ENCODE measurements around the gene KREMEN1. TPM values are rescaled to one million over a fixed set of nuclear protein-coding genes. Genes with fewer than 3 reads are reported as not detected.

KREMEN1 gene
- total and polyA plus RNA-seq, 2 experiments from 2014 or later, result 1.8 to 3.8 TPM

DNA sequence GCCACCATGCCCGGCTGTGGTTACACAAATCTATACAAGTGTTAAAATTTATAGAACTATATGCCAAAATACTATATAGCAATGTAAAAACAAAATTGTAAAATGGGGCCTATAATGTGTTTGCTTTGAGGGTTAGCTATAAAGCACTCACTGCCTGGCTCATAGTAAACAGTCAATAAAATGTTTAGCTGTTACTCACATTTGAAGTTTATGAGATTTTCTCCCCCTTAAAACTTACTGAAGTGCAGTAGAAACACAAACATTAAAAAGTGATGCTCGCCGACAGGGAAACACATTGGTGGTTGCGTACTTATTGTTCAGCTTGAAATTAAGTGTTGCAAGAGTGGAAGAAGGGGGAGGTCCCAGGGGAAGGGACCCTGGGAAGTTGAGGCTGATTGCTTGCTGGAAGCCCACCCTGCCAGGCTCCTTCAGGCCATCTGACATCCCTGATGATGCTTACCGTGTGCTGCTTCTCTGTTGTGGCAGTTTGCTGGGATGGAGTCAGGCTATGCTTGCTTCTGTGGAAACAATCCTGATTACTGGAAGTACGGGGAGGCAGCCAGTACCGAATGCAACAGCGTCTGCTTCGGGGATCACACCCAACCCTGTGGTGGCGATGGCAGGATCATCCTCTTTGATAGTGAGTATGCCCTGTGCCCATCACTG lies 52.1 kb downstream of the KREMEN1 start:
- no peak overlapping the region for H3K4me2 ChIP-seq

More for the DNA sequence above, 52.1 kb downstream of the KREMEN1 start:
- peaks cover under 1% of the 10 kb centered on the region for H3K36me3 Mint-ChIP-seq (ENCODE audit: low read depth)
- no peaks in the 10 kb centered on the region for H4K20me1 ChIP-seq (replicated peaks; ENCODE audit: insufficient read depth)
- H3K9me3 Mint-ChIP-seq, result peaks cover 6% of the 10 kb centered on the region
- peaks cover 2% of the 10 kb centered on the region for H3K27me3 Mint-ChIP-seq (ENCODE audit: insufficient read depth, low read depth, poor library complexity)
- no peak overlapping the region for H2AFZ ChIP-seq
- no peak for ATAC-seq
- no peaks in the 10 kb centered on the region; the same call in 1 of the 2 replicates for H3F3A ChIP-seq (replicated peaks; ENCODE audit: low read depth)
- no peaks in the 10 kb centered on the region for H3K79me2 ChIP-seq (replicated peaks; ENCODE audit: insufficient read depth)
- H3K36me3 ChIP-seq (ENCODE audit: insufficient read depth), result no peaks in the 10 kb centered on the region
- H3K27me3 ChIP-seq (ENCODE audit: insufficient read depth), result no peaks in the 10 kb centered on the region
- no peaks in the 10 kb centered on the region for H3K4me1 ChIP-seq (ENCODE audit: insufficient read depth)
- H3K9me2 ChIP-seq (ENCODE audit: insufficient read depth), result no peaks in the 10 kb centered on the region
- no peak overlapping the region for H3K27ac Mint-ChIP-seq
- no peaks in the 10 kb centered on the region for H3K4me1 Mint-ChIP-seq
- TF ChIP-seq ZNF331 (CRISPR knock-in tag; IDR thresholded peaks at IDR 0.05; ENCODE audit: low read depth) (no peak), STAT1 (IDR thresholded peaks at IDR 0.05; ENCODE audit: unreplicated experiment) (no peak), EZH2phosphoT487 (IDR thresholded peaks at IDR 0.05; ENCODE audit: unreplicated experiment) (no peak), POLR2AphosphoS5 (IDR thresholded peaks at IDR 0.05; ENCODE audit: low read depth) (no peak), ZNF114 (CRISPR knock-in tag; IDR thresholded peaks at IDR 0.05) (no peak), JUNB (IDR thresholded peaks at IDR 0.05; ENCODE audit: unreplicated experiment) (no peak), NANOG (IDR thresholded peaks at IDR 0.05; ENCODE audit: borderline replicate concordance) (no peak), EZH2 (IDR thresholded peaks at IDR 0.05; ENCODE audit: low read depth, unreplicated experiment) (no peak), CREB1 (CRISPR knock-in tag; IDR thresholded peaks at IDR 0.05; ENCODE audit: low read depth) (no peak)
- TF ChIP-seq, protein P1, sequence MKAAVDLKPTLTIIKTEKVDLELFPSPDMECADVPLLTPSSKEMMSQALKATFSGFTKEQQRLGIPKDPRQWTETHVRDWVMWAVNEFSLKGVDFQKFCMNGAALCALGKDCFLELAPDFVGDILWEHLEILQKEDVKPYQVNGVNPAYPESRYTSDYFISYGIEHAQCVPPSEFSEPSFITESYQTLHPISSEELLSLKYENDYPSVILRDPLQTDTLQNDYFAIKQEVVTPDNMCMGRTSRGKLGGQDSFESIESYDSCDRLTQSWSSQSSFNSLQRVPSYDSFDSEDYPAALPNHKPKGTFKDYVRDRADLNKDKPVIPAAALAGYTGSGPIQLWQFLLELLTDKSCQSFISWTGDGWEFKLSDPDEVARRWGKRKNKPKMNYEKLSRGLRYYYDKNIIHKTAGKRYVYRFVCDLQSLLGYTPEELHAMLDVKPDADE (IDR thresholded peaks at IDR 0.05), result no peak
- TF ChIP-seq, protein P2, sequence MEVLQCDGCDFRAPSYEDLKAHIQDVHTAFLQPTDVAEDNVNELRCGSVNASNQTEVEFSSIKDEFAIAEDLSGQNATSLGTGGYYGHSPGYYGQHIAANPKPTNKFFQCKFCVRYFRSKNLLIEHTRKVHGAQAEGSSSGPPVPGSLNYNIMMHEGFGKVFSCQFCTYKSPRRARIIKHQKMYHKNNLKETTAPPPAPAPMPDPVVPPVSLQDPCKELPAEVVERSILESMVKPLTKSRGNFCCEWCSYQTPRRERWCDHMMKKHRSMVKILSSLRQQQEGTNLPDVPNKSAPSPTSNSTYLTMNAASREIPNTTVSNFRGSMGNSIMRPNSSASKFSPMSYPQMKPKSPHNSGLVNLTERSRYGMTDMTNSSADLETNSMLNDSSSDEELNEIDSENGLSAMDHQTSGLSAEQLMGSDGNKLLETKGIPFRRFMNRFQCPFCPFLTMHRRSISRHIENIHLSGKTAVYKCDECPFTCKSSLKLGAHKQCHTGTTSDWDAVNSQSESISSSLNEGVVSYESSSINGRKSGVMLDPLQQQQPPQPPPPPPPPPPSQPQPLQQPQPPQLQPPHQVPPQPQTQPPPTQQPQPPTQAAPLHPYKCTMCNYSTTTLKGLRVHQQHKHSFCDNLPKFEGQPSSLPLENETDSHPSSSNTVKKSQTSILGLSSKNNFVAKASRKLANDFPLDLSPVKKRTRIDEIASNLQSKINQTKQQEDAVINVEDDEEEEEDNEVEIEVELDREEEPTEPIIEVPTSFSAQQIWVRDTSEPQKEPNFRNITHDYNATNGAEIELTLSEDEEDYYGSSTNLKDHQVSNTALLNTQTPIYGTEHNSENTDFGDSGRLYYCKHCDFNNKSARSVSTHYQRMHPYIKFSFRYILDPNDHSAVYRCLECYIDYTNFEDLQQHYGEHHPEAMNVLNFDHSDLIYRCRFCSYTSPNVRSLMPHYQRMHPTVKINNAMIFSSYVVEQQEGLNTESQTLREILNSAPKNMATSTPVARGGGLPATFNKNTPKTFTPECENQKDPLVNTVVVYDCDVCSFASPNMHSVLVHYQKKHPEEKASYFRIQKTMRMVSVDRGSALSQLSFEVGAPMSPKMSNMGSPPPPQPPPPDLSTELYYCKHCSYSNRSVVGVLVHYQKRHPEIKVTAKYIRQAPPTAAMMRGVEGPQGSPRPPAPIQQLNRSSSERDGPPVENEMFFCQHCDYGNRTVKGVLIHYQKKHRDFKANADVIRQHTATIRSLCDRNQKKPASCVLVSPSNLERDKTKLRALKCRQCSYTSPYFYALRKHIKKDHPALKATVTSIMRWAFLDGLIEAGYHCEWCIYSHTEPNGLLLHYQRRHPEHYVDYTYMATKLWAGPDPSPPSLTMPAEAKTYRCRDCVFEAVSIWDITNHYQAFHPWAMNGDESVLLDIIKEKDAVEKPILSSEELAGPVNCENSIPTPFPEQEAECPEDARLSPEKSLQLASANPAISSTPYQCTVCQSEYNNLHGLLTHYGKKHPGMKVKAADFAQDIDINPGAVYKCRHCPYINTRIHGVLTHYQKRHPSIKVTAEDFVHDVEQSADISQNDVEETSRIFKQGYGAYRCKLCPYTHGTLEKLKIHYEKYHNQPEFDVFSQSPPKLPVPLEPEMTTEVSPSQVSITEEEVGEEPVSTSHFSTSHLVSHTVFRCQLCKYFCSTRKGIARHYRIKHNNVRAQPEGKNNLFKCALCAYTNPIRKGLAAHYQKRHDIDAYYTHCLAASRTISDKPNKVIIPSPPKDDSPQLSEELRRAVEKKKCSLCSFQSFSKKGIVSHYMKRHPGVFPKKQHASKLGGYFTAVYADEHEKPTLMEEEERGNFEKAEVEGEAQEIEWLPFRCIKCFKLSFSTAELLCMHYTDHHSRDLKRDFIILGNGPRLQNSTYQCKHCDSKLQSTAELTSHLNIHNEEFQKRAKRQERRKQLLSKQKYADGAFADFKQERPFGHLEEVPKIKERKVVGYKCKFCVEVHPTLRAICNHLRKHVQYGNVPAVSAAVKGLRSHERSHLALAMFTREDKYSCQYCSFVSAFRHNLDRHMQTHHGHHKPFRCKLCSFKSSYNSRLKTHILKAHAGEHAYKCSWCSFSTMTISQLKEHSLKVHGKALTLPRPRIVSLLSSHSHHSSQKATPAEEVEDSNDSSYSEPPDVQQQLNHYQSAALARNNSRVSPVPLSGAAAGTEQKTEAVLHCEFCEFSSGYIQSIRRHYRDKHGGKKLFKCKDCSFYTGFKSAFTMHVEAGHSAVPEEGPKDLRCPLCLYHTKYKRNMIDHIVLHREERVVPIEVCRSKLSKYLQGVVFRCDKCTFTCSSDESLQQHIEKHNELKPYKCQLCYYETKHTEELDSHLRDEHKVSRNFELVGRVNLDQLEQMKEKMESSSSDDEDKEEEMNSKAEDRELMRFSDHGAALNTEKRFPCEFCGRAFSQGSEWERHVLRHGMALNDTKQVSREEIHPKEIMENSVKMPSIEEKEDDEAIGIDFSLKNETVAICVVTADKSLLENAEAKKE (CRISPR knock-in tag; IDR thresholded peaks at IDR 0.05), result no peak
- TF ChIP-seq, protein P3, sequence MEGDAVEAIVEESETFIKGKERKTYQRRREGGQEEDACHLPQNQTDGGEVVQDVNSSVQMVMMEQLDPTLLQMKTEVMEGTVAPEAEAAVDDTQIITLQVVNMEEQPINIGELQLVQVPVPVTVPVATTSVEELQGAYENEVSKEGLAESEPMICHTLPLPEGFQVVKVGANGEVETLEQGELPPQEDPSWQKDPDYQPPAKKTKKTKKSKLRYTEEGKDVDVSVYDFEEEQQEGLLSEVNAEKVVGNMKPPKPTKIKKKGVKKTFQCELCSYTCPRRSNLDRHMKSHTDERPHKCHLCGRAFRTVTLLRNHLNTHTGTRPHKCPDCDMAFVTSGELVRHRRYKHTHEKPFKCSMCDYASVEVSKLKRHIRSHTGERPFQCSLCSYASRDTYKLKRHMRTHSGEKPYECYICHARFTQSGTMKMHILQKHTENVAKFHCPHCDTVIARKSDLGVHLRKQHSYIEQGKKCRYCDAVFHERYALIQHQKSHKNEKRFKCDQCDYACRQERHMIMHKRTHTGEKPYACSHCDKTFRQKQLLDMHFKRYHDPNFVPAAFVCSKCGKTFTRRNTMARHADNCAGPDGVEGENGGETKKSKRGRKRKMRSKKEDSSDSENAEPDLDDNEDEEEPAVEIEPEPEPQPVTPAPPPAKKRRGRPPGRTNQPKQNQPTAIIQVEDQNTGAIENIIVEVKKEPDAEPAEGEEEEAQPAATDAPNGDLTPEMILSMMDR (conservative IDR thresholded peaks at IDR 0.05; ENCODE audit: low read depth in 2 of 2), result no peak
- no peak for DNase-seq (ENCODE audit: low spot score)
- no peak overlapping the region for H3K27ac ChIP-seq (ENCODE audit: low read depth)
- no peak overlapping the region for H3K4me3 ChIP-seq
- H3K4me3 Mint-ChIP-seq, result no peak overlapping the region
